GM13977 (cell line): ENCODE data around the gene RGS19.

ENCODE experiments used
- DNase-seq: peaks from one replicate; pipeline ENCODE4 v3.0.0; 2012; ENCODE audit warnings: low spot score
- in situ Hi-C: fragments of 300-500 bp; cut with MboI; formaldehyde crosslinking; loops from one replicate; pipeline ENCODE4 v1.12.0; 2022; ENCODE audit warnings: low sequenced_read_pairs, low pct_unique_long_range_greater_than_20kb, mixed read lengths, inconsistent platforms; ENCODE audit not compliant: unreplicated experiment
- TF ChIP-seq, protein P1 (sequence below): IDR thresholded peaks from 2 replicates; pipeline ENCODE4 v1.5.1; 2012; ENCODE audit warnings: mild to moderate bottlenecking, control low read depth; ENCODE audit not compliant: insufficient read depth; ENCODE audit errors: extremely low read depth, missing control alignments

Gene RGS19

GRCh38 chr20:64071341-64072332, 7.7 kb downstream of the RGS19 start:
- no peak for DNase-seq
- in situ Hi-C loops: no loop called here
- TF ChIP-seq, protein P1, sequence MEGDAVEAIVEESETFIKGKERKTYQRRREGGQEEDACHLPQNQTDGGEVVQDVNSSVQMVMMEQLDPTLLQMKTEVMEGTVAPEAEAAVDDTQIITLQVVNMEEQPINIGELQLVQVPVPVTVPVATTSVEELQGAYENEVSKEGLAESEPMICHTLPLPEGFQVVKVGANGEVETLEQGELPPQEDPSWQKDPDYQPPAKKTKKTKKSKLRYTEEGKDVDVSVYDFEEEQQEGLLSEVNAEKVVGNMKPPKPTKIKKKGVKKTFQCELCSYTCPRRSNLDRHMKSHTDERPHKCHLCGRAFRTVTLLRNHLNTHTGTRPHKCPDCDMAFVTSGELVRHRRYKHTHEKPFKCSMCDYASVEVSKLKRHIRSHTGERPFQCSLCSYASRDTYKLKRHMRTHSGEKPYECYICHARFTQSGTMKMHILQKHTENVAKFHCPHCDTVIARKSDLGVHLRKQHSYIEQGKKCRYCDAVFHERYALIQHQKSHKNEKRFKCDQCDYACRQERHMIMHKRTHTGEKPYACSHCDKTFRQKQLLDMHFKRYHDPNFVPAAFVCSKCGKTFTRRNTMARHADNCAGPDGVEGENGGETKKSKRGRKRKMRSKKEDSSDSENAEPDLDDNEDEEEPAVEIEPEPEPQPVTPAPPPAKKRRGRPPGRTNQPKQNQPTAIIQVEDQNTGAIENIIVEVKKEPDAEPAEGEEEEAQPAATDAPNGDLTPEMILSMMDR: no peak

DNA sequence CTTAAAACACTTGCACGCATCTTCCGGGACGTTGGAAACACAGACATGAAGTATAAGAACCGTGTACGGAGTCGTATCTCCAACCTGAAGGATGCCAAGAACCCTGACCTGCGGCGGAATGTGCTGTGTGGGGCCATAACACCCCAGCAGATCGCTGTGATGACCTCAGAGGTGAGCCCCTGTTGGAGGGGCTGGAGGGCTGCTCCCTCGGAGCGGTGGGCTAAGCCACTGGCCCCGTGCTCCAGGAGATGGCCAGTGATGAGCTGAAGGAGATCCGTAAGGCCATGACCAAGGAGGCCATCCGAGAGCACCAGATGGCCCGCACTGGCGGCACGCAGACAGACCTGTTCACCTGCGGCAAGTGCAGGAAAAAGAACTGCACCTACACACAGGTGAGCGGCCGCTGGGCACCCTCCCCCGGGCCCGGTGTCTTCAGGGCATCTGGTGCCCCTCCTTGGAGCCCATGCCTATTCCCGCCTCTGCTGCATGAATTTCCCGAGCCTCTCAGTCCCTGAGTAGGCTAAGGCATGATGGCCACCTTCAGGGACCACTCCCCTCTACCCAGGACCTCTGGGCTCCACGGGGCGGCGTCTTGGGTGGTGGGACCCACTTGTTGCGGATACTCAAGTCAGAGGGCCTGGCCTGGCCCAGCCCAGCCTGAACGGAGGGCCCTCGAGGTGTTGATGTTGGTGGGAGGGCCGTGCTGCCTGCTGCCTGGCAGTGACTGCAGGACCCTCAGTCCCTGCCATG, 8.9 kb downstream of the RGS19 start:
- DNase-seq: no peak
- in situ Hi-C loops: no loop called here
- TF ChIP-seq, protein P1: no peak

- in situ Hi-C loops: no loop called here
- TF ChIP-seq, protein P1: peak; percentile 77
- peak; percentile 77 for DNase-seq
These were observed 9.6 kb downstream of the RGS19 start for GRCh38 chr20:64069614-64070243.

DNA sequence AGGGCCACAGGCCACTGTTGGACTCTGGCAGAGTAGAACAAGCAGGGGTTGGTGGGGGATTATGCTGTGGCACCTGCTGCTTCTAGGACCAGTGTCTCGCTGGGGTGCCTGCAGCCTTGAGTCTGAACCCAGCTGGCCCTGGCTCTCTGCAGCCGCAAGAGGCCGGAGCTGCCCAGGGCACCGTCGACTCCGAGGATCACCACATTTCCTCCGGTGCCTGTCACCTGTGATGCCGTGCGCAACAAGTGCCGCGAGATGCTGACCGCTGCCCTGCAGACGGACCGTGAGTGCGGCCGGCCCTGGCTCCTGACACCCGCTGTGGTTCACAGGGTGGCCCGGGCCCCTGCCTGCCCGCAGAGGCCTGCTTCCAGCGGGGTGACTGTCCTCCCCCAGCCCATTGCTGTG, 10.1 kb downstream of the RGS19 start:
- in situ Hi-C loops: no loop called here
- DNase-seq: no peak
- TF ChIP-seq, protein P1: no peak

GRCh38 chr20:64068386-64069208, 10.7 kb downstream of the RGS19 start:
- TF ChIP-seq, protein P1: no peak
- no peak for DNase-seq
- in situ Hi-C loops: no loop called here
